Hepatocyte (in vitro differentiated cells): ENCODE results near the gene MADD. TPM values are rescaled to one million over a fixed set of nuclear protein-coding genes. Genes with fewer than 3 reads are reported as not detected.

Source experiments
- DNase-seq: peaks from one replicate; pipeline ENCODE4 v3.0.0-alpha.2; 2016; ENCODE audit warnings: low spot score
- H2AFZ ChIP-seq: fragments of 200-600 bp; sonication (generic); 2 replicates; pipeline ENCODE4 v1.6.0; 2016; ENCODE audit warnings: antibody characterized with exemption, mild to moderate bottlenecking
- H3K27ac ChIP-seq: fragments of 200-600 bp; sonication (generic); 2 replicates; pipeline ENCODE4 v1.5.1; 2016; ENCODE audit warnings: mild to moderate bottlenecking
- H3K27me3 ChIP-seq: fragments of 200-600 bp; sonication (generic); 2 replicates; pipeline ENCODE4 v1.6.1; 2016
- H3K36me3 ChIP-seq: fragments of 200-600 bp; sonication (generic); replicated peaks from 2 replicates; pipeline ENCODE4 v1.5.1; 2016; ENCODE audit warnings: low read depth; ENCODE audit not compliant: insufficient read depth
- H3K4me1 ChIP-seq: fragments of 200-600 bp; sonication (generic); 2 replicates; pipeline ENCODE4 v1.5.1; 2016; ENCODE audit warnings: mild to moderate bottlenecking, moderate library complexity; ENCODE audit not compliant: insufficient read depth
- H3K4me2 ChIP-seq: fragments of 200-600 bp; sonication (generic); 2 replicates; pipeline ENCODE4 v1.6.0; 2016
- H3K4me3 ChIP-seq: fragments of 200-600 bp; sonication (generic); 2 replicates; pipeline ENCODE4 v1.5.1; 2016; ENCODE audit warnings: mild to moderate bottlenecking
- H3K79me2 ChIP-seq: fragments of 200-600 bp; sonication (generic); 2 replicates; pipeline ENCODE4 v1.6.0; 2017; ENCODE audit warnings: mild to moderate bottlenecking
- H3K9me2 ChIP-seq: fragments of 200-600 bp; sonication (generic); replicated peaks from 2 replicates; pipeline ENCODE4 v1.6.0; 2017; ENCODE audit warnings: mild to moderate bottlenecking; ENCODE audit not compliant: insufficient read depth
- H3K9me3 ChIP-seq: fragments of 200-600 bp; sonication (generic); 2 replicates; pipeline ENCODE4 v1.5.1; 2016; ENCODE audit warnings: low read depth, mild to moderate bottlenecking
- H4K20me1 ChIP-seq: fragments of 200-600 bp; sonication (generic); 2 replicates; pipeline ENCODE4 v1.6.0; 2016; ENCODE audit warnings: mild to moderate bottlenecking; ENCODE audit not compliant: insufficient read depth, poor library complexity, severe bottlenecking
- EZH2 ChIP-seq: fragments of 200-600 bp; sonication (generic); IDR thresholded peaks from 2 replicates; pipeline ENCODE4 v1.6.1; 2016; ENCODE audit warnings: antibody characterized with exemption, mild to moderate bottlenecking, borderline replicate concordance
- EZH2phosphoT487 ChIP-seq: fragments of 200-600 bp; sonication (generic); IDR thresholded peaks from one replicate; pipeline ENCODE4 v1.6.1; 2018; ENCODE audit warnings: antibody characterized with exemption, mild to moderate bottlenecking, low read depth, moderate library complexity; ENCODE audit not compliant: unreplicated experiment, severe bottlenecking
- WGBS: methylation state at CpG from one replicate; pipeline ENCODE4 v1.1.6; 2016; ENCODE audit warnings: low lambda C conversion rate; ENCODE audit errors: missing lambda C conversion rate; 5-methylcytosine and 5-hydroxymethylcytosine counted together
- polyA plus RNA-seq: library from polyadenylated mRNA; unstranded; fragments of >200 nt; fragmentation: Nextera tagmentation; extraction: Ambion mirVana; gene quantifications from 2 replicates; pipeline ENCODE4 v1.2.1, GENCODE V29; 2016
- total RNA-seq: library from RNA; depleted of rRNA; stranded (reverse); fragments of >200 nt; gene quantifications from 2 replicates; pipeline ENCODE4 v1.2.3, GENCODE V29; 2014
- TF ChIP-seq, protein P1 (sequence below): fragments of 200-600 bp; sonication (generic); IDR thresholded peaks from 2 replicates; pipeline ENCODE4 v1.5.1; 2016; ENCODE audit warnings: antibody characterized with exemption, mild to moderate bottlenecking; ENCODE audit not compliant: poor library complexity

The MADD gene
- total and polyA plus RNA-seq, 2 experiments from 2014 or later: 17.6 to 19.1 TPM

DNA sequence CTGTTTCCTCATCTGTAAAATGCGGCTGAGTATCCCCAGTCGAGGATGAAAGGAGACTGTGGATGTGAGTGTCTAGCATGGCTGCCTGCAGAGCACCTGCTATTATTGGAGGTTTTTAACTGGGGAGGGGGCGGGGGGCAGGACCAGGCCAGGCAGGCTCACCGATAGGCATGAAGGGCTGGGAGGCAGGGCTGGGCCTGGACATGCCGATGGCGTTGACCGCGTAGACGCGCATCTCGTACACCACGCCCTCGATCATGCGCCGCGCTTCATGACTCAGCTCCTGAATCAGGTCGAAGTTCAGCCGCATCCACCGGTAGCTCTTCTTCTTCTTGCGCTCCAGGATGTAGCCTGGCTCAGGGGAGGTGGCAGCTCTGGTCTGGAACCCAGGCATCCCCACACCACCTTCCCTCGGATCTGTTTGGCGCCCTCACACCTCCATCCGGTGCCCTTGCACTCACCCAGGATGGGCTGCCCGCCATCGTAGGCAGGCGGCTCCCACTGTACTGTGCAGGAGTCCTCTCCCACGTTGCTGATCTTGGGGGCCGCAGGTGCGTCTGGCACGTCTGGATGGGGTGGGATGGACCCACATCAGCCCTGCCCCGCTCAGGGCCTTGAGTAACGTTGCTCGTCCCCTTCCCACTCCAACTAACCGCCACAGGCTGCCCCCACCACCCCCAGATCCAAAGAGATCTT is 67.4 kb downstream of the MADD start:
- Histone ChIP-seq H3K4me1 (no peaks in the 10 kb centered on the region), H4K20me1 (no peaks in the 10 kb centered on the region), H3K79me2 (no peaks in the 10 kb centered on the region), H3K4me2 (no peak overlapping the region), H3K36me3 (no peaks in the 10 kb centered on the region), H2AFZ (no peak overlapping the region), H3K9me3 (no peaks in the 10 kb centered on the region), H3K9me2 (no peaks in the 10 kb centered on the region), H3K4me3 (no peak overlapping the region), H3K27ac (no peak overlapping the region), H3K27me3 (no peaks in the 10 kb centered on the region)
- 94% methylated on average over 34 of the region's 34 CpGs for WGBS
- no peak for DNase-seq
- TF ChIP-seq EZH2phosphoT487 (no peak), EZH2 (no peak)
- TF ChIP-seq, protein P1, sequence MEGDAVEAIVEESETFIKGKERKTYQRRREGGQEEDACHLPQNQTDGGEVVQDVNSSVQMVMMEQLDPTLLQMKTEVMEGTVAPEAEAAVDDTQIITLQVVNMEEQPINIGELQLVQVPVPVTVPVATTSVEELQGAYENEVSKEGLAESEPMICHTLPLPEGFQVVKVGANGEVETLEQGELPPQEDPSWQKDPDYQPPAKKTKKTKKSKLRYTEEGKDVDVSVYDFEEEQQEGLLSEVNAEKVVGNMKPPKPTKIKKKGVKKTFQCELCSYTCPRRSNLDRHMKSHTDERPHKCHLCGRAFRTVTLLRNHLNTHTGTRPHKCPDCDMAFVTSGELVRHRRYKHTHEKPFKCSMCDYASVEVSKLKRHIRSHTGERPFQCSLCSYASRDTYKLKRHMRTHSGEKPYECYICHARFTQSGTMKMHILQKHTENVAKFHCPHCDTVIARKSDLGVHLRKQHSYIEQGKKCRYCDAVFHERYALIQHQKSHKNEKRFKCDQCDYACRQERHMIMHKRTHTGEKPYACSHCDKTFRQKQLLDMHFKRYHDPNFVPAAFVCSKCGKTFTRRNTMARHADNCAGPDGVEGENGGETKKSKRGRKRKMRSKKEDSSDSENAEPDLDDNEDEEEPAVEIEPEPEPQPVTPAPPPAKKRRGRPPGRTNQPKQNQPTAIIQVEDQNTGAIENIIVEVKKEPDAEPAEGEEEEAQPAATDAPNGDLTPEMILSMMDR: no peak

DNA sequence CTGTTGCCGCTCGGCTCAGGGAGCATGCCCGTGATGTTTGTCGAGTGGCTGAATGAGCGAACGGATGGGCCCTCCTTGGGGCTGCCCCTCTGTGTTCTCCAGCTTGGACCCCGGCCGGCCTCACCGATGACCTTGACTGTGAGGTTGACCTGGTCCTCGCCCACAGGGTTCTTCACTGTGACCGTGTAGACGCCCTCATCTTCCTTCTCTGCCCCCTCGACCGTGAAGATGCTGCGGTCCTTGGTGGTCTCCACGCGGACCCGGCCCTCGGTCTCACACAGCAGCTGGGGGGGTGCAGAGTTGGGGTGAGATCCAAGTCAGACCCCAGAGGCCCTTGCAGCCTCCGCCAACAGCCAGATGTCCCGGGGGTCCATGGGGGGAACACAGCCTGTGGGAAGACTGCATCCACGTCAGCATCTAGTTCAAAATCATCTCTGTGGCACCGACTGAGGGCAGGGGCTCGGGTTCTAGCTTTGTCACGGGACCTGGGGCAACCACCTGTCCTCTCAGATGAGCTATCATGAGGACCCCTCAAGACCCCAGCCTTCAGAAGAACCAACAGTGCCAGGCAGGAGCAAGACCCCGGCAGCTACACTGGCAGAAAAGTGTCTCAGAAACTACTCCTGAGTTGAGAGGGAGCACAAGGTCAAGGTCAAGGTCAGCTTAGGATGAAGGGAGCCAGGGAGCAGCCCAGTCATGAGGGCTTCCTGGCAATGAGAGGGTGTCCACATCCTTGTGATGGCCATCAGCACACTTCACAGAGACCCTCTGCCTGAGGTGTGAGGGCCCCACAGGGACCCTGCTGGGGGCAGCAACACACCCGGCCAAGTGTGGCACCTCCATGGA is 68.7 kb downstream of the MADD start:
- H3K9me2 ChIP-seq: no peaks in the 10 kb centered on the region
- H3K79me2 ChIP-seq: no peaks in the 10 kb centered on the region
- no peaks in the 10 kb centered on the region for H3K27me3 ChIP-seq
- TF ChIP-seq EZH2 (no peak), EZH2phosphoT487 (no peak)
- TF ChIP-seq, protein P1: no peak
- DNase-seq: no peak
- no peak overlapping the region for H2AFZ ChIP-seq
- H3K27ac ChIP-seq: no peak overlapping the region
- H3K36me3 ChIP-seq: no peaks in the 10 kb centered on the region
- no peaks in the 10 kb centered on the region for H3K9me3 ChIP-seq
- no peaks in the 10 kb centered on the region for H3K4me1 ChIP-seq
- 93% methylated on average over 27 of the region's 27 CpGs for WGBS
- H4K20me1 ChIP-seq: no peaks in the 10 kb centered on the region
- no peak overlapping the region for H3K4me2 ChIP-seq
- no peak overlapping the region for H3K4me3 ChIP-seq

DNA sequence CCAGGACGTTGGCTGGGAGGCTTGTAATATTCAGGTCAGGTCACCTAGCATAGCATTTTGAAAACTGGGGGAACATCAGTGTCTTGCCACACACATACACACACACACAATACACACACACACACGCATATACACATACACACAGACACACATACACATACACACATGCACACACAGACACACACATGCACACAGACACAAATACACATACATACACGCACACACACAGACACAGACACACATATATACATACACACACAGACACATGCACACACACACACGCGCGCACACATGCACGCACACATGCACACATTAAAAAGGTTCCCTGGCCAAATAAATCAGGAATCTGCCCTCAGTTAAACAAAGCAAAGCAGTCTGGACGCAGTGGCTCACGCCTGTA is 70.1 kb downstream of the MADD start:
- Histone ChIP-seq H3K27me3 (no peaks in the 10 kb centered on the region), H3K4me3 (no peak overlapping the region), H3K79me2 (no peaks in the 10 kb centered on the region), H3K9me2 (no peaks in the 10 kb centered on the region), H2AFZ (no peak overlapping the region), H3K9me3 (no peaks in the 10 kb centered on the region), H4K20me1 (no peaks in the 10 kb centered on the region), H3K27ac (no peak overlapping the region), H3K36me3 (no peaks in the 10 kb centered on the region), H3K4me1 (no peaks in the 10 kb centered on the region), H3K4me2 (no peak overlapping the region)
- DNase-seq: no peak
- TF ChIP-seq, protein P1: no peak
- TF ChIP-seq EZH2phosphoT487 (no peak), EZH2 (no peak)
- 84% methylated on average over 9 of the region's 9 CpGs for WGBS
